PC-3 (cell line): ENCODE data around the gene STAT4. TPM values are rescaled to one million over a fixed set of nuclear protein-coding genes. Genes with fewer than 3 reads are reported as not detected.
A peak's percentile ranks its signal among the peaks of the same experiment; 100 is the strongest.

Experiments used
- ATAC-seq: fragments of 200-7000 bp; cut with Tn5 transposase; 2 replicates; pipeline ENCODE4 v1.9.1; 2020; ENCODE audit warnings: mild to moderate bottlenecking, moderate library complexity
- BruUV-seq: library from RNA; stranded (reverse); fragments of 400-500 nt; replicated peaks from 2 replicates; lab custom pipeline; 2021; lab: Mats Ljungman, UMichigan
- CTCF ChIA-PET: fragments of 300-600 bp; sonication (Branson Sonifier 250); formaldehyde crosslinking; loops from one replicate; lab custom pipeline; 2022; ENCODE audit warnings: antibody characterized with exemption; lab: Charles Lee
- POLR2A ChIA-PET: fragments of 300-600 bp; sonication (Branson Sonifier 250); formaldehyde crosslinking; loops from one replicate; lab custom pipeline; 2022; ENCODE audit warnings: antibody characterized with exemption; ENCODE audit not compliant: unreplicated experiment; lab: Charles Lee
- DNase-seq: peaks from one replicate; pipeline ENCODE4 v3.0.0-alpha.2; 2015
- H2AFZ ChIP-seq: fragments of 300-600 bp; sonication (generic); 2 replicates; pipeline ENCODE4 v1.6.0; 2016; ENCODE audit warnings: antibody characterized with exemption, low read length
- H3F3A ChIP-seq: fragments of 300-600 bp; sonication (generic); one replicate; pipeline ENCODE4 v1.6.0; 2017; ENCODE audit warnings: antibody characterized with exemption, low read length, control low read depth, mild to moderate bottlenecking; ENCODE audit not compliant: unreplicated experiment
- H3K27ac ChIP-seq: fragments of 300-600 bp; sonication (generic); 2 replicates; pipeline ENCODE4 v1.5.1; 2016; ENCODE audit warnings: mild to moderate bottlenecking, low read length
- H3K27me3 ChIP-seq: fragments of 300-600 bp; sonication (generic); 2 replicates; pipeline ENCODE4 v1.6.1; 2016; ENCODE audit warnings: low read length, mixed read lengths
- H3K36me3 ChIP-seq: fragments of 300-600 bp; sonication (generic); 2 replicates; pipeline ENCODE4 v1.6.1; 2016; ENCODE audit warnings: low read depth, mixed run types, low read length, mixed read lengths
- H3K4me1 ChIP-seq: fragments of 300-600 bp; sonication (generic); 2 replicates; pipeline ENCODE4 v1.5.1; 2016; ENCODE audit warnings: low read length; ENCODE audit not compliant: insufficient read depth
- H3K4me2 ChIP-seq: fragments of 300-600 bp; sonication (generic); 2 replicates; pipeline ENCODE4 v1.6.0; 2016; ENCODE audit warnings: low read length
- H3K4me3 ChIP-seq: fragments of 300-600 bp; sonication (generic); 2 replicates; pipeline ENCODE4 v1.5.1; 2016; ENCODE audit warnings: mild to moderate bottlenecking, low read length, mixed read lengths
- H3K79me2 ChIP-seq: fragments of 300-600 bp; sonication (generic); 2 replicates; pipeline ENCODE4 v1.6.1; 2017; ENCODE audit warnings: low read length, mixed read lengths
- H3K9ac ChIP-seq: fragments of 300-600 bp; sonication (generic); 2 replicates; pipeline ENCODE4 v1.6.0; 2016; ENCODE audit warnings: mild to moderate bottlenecking, low read length
- H3K9me2 ChIP-seq: fragments of 300-600 bp; sonication (generic); replicated peaks from 2 replicates; pipeline ENCODE4 v1.6.1; 2016; ENCODE audit warnings: mixed run types, low read length, mixed read lengths
- H3K9me3 ChIP-seq: fragments of 300-600 bp; sonication (generic); 2 replicates; pipeline ENCODE4 v1.6.1; 2016; ENCODE audit warnings: low read length, mixed read lengths
- H4K20me1 ChIP-seq: fragments of 300-600 bp; sonication (generic); 2 replicates; pipeline ENCODE4 v1.6.1; 2016; ENCODE audit warnings: low read length, mixed read lengths
- EZH2 ChIP-seq: fragments of 300-600 bp; sonication (generic); IDR thresholded peaks from one replicate; pipeline ENCODE4 v1.6.1; 2017; ENCODE audit warnings: antibody characterized with exemption, mild to moderate bottlenecking, low read length; ENCODE audit not compliant: unreplicated experiment
- EZH2phosphoT487 ChIP-seq: fragments of 300-600 bp; sonication (generic); IDR thresholded peaks from 2 replicates; pipeline ENCODE4 v1.6.1; 2018; ENCODE audit warnings: mild to moderate bottlenecking, antibody characterized with exemption, low read length, borderline replicate concordance
- intact Hi-C: fragments of 100-400 bp; cut with micrococcal nuclease; formaldehyde crosslinking; loops from 2 replicates; pipeline ENCODE4 v1.9.0; 2023
- total RNA-seq: library from RNA; depleted of rRNA; stranded (reverse); fragments of >200 nt; gene quantifications from 2 replicates; pipeline ENCODE4 v1.2.3, GENCODE V29; 2014
- TF ChIP-seq, protein P1 (sequence below): fragments of 300-600 bp; sonication (generic); conservative IDR thresholded peaks from 2 replicates; pipeline ENCODE4 v1.5.1; 2017; ENCODE audit warnings: antibody characterized with exemption, low read depth, mild to moderate bottlenecking, low read length

The STAT4 gene
- total RNA-seq, 1 experiment from 2014 or later: 1.6 TPM

- H3K9ac ChIP-seq: peak overlapping the region; percentile 43
- peaks cover 18% of the 10 kb centered on the region for H3F3A ChIP-seq
- ATAC-seq: no peak
- no peaks in the 10 kb centered on the region for H3K9me2 ChIP-seq
- DNase-seq: no peak
- no peaks in the 10 kb centered on the region for H4K20me1 ChIP-seq
- TF ChIP-seq EZH2 (no peak), EZH2phosphoT487 (no peak)
- TF ChIP-seq, protein P1, sequence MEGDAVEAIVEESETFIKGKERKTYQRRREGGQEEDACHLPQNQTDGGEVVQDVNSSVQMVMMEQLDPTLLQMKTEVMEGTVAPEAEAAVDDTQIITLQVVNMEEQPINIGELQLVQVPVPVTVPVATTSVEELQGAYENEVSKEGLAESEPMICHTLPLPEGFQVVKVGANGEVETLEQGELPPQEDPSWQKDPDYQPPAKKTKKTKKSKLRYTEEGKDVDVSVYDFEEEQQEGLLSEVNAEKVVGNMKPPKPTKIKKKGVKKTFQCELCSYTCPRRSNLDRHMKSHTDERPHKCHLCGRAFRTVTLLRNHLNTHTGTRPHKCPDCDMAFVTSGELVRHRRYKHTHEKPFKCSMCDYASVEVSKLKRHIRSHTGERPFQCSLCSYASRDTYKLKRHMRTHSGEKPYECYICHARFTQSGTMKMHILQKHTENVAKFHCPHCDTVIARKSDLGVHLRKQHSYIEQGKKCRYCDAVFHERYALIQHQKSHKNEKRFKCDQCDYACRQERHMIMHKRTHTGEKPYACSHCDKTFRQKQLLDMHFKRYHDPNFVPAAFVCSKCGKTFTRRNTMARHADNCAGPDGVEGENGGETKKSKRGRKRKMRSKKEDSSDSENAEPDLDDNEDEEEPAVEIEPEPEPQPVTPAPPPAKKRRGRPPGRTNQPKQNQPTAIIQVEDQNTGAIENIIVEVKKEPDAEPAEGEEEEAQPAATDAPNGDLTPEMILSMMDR: no peak
- POLR2A ChIA-PET: interaction anchor here (0.7 kb wide), 2 partner anchors 103 to 195 kb away, joined by 4 to 7 read pairs; no protein-coding TSS in a partner anchor
- H3K27me3 ChIP-seq: no peaks in the 10 kb centered on the region
- CTCF ChIA-PET: interaction anchor here (0.8 kb wide), 1 partner anchor 47 kb away, joined by 4 read pairs; no protein-coding TSS in a partner anchor
- intact Hi-C loops: loop anchor here (10.0 kb wide), 1 partner anchor 514 kb away; no protein-coding TSS in a partner anchor
- H3K4me2 ChIP-seq: peak overlapping the region; percentile 78
- no peak overlapping the region for H3K4me3 ChIP-seq
- no peak overlapping the region for H2AFZ ChIP-seq
- H3K9me3 ChIP-seq: no peaks in the 10 kb centered on the region
- H3K27ac ChIP-seq: peak overlapping the region; percentile 90
- BruUV-seq: no TSS peak
- H3K79me2 ChIP-seq: no peaks in the 10 kb centered on the region
- H3K36me3 ChIP-seq: no peaks in the 10 kb centered on the region
- H3K4me1 ChIP-seq: peaks cover 74% of the 10 kb centered on the region
These were observed 20.5 kb upstream of the STAT4 start for GRCh38 chr2:191171286-191171685.

DNA sequence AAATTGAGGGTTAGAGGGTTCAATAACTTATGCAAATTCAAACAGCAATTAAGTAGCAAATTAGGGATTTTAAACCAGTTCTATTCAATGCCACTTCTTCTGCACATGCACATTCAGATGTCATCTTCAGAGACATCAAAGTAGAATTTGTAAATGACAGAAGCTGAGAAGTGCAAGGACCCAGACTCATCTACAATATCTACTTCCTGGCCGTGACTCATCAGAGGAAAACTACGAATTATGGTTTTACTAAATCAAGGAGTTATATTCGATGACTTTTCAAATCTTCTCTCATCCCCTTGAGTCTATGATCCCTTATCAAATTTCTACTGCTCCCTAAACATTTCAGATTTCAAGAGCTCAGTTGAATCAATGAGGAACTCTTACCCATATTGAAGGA, 20.0 kb upstream of the STAT4 start:
- no TSS peak for BruUV-seq
- ChIA-PET CTCF (interaction anchor here (0.8 kb wide), 1 partner anchor 48 kb away, joined by 4 read pairs; no protein-coding TSS in a partner anchor), POLR2A (interaction anchor here (0.7 kb wide), 2 partner anchors 103 to 195 kb away, joined by 4 to 7 read pairs; no protein-coding TSS in a partner anchor)
- H4K20me1 ChIP-seq: no peaks in the 10 kb centered on the region
- intact Hi-C loops: loop anchor here (10.0 kb wide), 1 partner anchor 514 kb away; no protein-coding TSS in a partner anchor
- H2AFZ ChIP-seq: no peak overlapping the region
- peaks cover 77% of the 10 kb centered on the region for H3K4me1 ChIP-seq
- peaks cover 19% of the 10 kb centered on the region for H3F3A ChIP-seq
- TF ChIP-seq EZH2phosphoT487 (no peak), EZH2 (no peak)
- TF ChIP-seq, protein P1: no peak
- no peaks in the 10 kb centered on the region for H3K36me3 ChIP-seq
- no peaks in the 10 kb centered on the region for H3K9me2 ChIP-seq
- H3K79me2 ChIP-seq: no peaks in the 10 kb centered on the region
- no peak overlapping the region for H3K4me3 ChIP-seq
- no peaks in the 10 kb centered on the region for H3K27me3 ChIP-seq
- peak overlapping the region; percentile 78 for H3K4me2 ChIP-seq
- H3K27ac ChIP-seq: peak overlapping the region; percentile 90
- ATAC-seq: no peak
- H3K9ac ChIP-seq: peak overlapping the region; percentile 43
- no peaks in the 10 kb centered on the region for H3K9me3 ChIP-seq
- peak; percentile 58 for DNase-seq

- Histone ChIP-seq H3K9me3 (no peaks in the 10 kb centered on the region), H2AFZ (no peak overlapping the region), H3K79me2 (no peaks in the 10 kb centered on the region), H3K9ac (peak overlapping the region; percentile 40), H3K27me3 (no peaks in the 10 kb centered on the region), H4K20me1 (no peaks in the 10 kb centered on the region), H3K4me3 (peak overlapping the region; percentile 39), H3K4me1 (peaks cover 82% of the 10 kb centered on the region), H3K36me3 (no peaks in the 10 kb centered on the region), H3K27ac (peak overlapping the region; percentile 90), H3K4me2 (peak overlapping the region; percentile 78), H3F3A (peaks cover 24% of the 10 kb centered on the region), H3K9me2 (no peaks in the 10 kb centered on the region)
- ChIA-PET CTCF (no interaction called here), POLR2A (interaction anchor here (0.5 kb wide), 1 partner anchor 76 kb away, joined by 3 read pairs; no protein-coding TSS in a partner anchor)
- ATAC-seq: peak; percentile 6
- BruUV-seq: no TSS peak
- peak; percentile 81 for DNase-seq
- TF ChIP-seq EZH2phosphoT487: no peak
- TF ChIP-seq, protein P1: no peak
- TF ChIP-seq EZH2: no peak
- intact Hi-C loops: loop anchor here (10.0 kb wide), 1 partner anchor 515 kb away; no protein-coding TSS in a partner anchor
These were observed 19.5 kb upstream of the STAT4 start for GRCh38 chr2:191170301-191170636.
